SK-N-MC (cell line): Measurements from ENCODE around the gene TNRC6B.

Experiments used
- EZH2 ChIP-seq: fragments of 200-600 bp; sonication (generic); IDR thresholded peaks from one replicate; pipeline ENCODE4 v1.6.1; 2017; ENCODE audit warnings: antibody characterized with exemption
- POLR2AphosphoS5 ChIP-seq: IDR thresholded peaks from 2 replicates; pipeline ENCODE4 v1.6.1; 2012; ENCODE audit warnings: mild to moderate bottlenecking, low read depth, low read length, borderline replicate concordance

DNA sequence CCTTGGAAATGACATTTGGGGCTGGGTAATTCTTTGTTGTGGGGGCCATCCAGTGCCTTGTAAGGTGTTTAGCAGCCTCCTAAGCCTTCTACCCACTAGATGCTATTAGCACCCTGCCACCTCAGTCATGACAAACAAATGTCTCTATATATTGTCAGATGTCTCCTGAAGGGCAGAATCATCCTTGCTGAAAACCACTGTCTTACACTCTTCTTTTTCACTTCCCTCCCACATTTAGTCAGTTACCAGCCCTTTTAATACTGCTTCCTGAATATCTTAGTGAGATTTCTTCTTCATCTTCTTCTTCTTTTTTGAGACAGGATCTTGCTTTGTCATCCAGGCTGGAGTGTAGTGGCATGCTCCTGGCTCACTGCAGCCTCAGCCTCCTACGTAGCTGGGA is 33.1 kb downstream of the TNRC6B start:
- no peak for TF ChIP-seq POLR2AphosphoS5
- TF ChIP-seq EZH2, result no peak
